SK-N-MC (cell line): Measurements from ENCODE around the gene OSGEPL1.

Source experiments
- FOXP2 ChIP-seq: optimal IDR thresholded peaks from 2 replicates; pipeline ENCODE3; 2011; ENCODE audit warnings: mild to moderate bottlenecking, moderate library complexity; ENCODE audit not compliant: insufficient read depth; ENCODE audit errors: extremely low read length, control extremely low read depth
- POLR2AphosphoS5 ChIP-seq: IDR thresholded peaks from 2 replicates; pipeline ENCODE4 v1.6.1; 2012; ENCODE audit warnings: mild to moderate bottlenecking, low read depth, low read length, borderline replicate concordance

- no peak for TF ChIP-seq FOXP2
- no peak for TF ChIP-seq POLR2AphosphoS5
Observed at GRCh38 chr2:189762229-189762550, 402 bp downstream of the OSGEPL1 start.
